Measurements from ENCODE around the gene AJM1.

DNA sequence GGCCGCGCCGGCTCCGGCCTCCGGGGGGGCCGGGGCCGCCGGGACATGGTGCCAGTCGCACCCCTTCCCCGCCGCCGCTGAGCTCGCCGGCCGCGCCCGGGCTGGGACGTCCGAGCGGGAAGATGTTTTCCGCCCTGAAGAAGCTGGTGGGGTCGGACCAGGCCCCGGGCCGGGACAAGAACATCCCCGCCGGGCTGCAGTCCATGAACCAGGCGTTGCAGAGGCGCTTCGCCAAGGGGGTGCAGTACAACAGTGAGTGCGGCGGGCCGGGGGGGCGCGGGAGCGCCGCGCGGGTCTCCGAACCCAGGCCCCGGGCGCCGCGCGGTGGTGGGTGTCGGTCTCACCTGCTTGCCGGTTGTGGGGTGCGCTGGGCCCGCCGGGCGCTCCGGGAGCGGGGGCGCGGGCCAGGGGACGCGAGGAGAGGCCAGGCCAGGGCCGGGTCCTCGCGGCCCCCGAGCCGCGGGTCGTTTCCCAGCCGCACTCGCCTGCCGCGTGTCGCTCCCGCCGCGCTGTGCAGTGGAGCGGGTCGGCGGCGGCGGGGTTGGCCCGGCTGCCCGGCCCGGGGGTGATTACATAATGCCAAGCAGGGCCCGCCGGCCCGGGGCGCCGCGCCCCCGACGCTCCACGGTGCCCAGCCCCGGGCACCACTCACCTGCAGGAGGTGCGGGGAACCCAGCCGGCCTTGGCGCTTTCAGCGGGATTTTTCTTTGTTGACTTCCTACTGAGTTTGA lies 34.0 kb upstream of the AJM1 start:
- TF ChIP-seq CTCF (IDR thresholded peaks at IDR 0.05; ENCODE audit: low read depth, low read length) (no peak), EZH2phosphoT487 (IDR thresholded peaks at IDR 0.05; ENCODE audit: low read depth) (no peak)

All from OCI-LY3 (cell line).